Stimulated activated CD4-positive, alpha-beta T cell treated with anti-CD3 and anti-CD28 coated beads, TNF-alpha, amount 100 ng/mL, for 48 hours (primary cell): ENCODE data around the gene SGTB.
"Not testable (repeated sequence)": the region's sequence is repeated elsewhere in the genome, so short reads cannot be mapped to it uniquely, and the experiment has no call there.

Experiments used
- DNase-seq, 3 donors: peaks; one replicate each; pipeline ENCODE4 v3.0.0-alpha.2; 2020; ENCODE audit warnings: low read depth in 3 of 3

Gene SGTB

GRCh38 chr5:65672796-65673195, 49.1 kb downstream of the SGTB start:
- no peak for DNase-seq

GRCh38 chr5:65668696-65669095, 53.2 kb downstream of the SGTB start:
- no peak for DNase-seq

- DNase-seq: no peak
These were observed 57.9 kb downstream of the SGTB start for GRCh38 chr5:65663804-65664521.

- no peak for DNase-seq
These were observed 67.2 kb downstream of the SGTB start for GRCh38 chr5:65654713-65655112.

- no peak for DNase-seq
These were observed 70.8 kb downstream of the SGTB start for GRCh38 chr5:65651144-65651543.

GRCh38 chr5:65647941-65648340, 74.0 kb downstream of the SGTB start:
- no peak for DNase-seq

GRCh38 chr5:65646938-65647337, 75.0 kb downstream of the SGTB start:
- DNase-seq: no peak

- no peak for DNase-seq
These were observed 81.7 kb downstream of the SGTB start for GRCh38 chr5:65640240-65640639.

- DNase-seq: no peak
These were observed 90.9 kb downstream of the SGTB start for GRCh38 chr5:65630981-65631380.

- DNase-seq: no peak
These were observed 96.2 kb downstream of the SGTB start for GRCh38 chr5:65625743-65626142.

GRCh38 chr5:65624571-65625555, 97.0 kb downstream of the SGTB start, which contains the start of the genes SHLD3 and TRAPPC13:
Gene SHLD3 (plus strand): TSS chr5:65625027. CDS start chr5:65629588, 4,561 bp downstream.
Gene TRAPPC13 (plus strand): TSS chr5:65625027. CDS start chr5:65625061, 34 bp downstream.
- peak; percentile 52 to 68 (median 67) for DNase-seq

GRCh38 chr5:65624025-65624570, 97.8 kb downstream of the SGTB start, which contains the start of gene TRIM23:
Gene TRIM23 (minus strand): TSS chr5:65624333. CDS start chr5:65624274, 59 bp downstream.
- peak; percentile 79 to 86 (median 80) for DNase-seq

- DNase-seq: no peak
These were observed 98.4 kb downstream of the SGTB start for GRCh38 chr5:65623482-65623881.

GRCh38 chr5:65621961-65622360, 99.9 kb downstream of the SGTB start:
- DNase-seq: not testable (repeated sequence)

- no peak for DNase-seq
These were observed 101.9 kb downstream of the SGTB start for GRCh38 chr5:65620021-65620420.
